UCSD-AML1 (cell line): ENCODE data around the gene KCNK4.

ENCODE experiments used
- DNase-seq: peaks from one replicate; lab custom pipeline; 2025; ENCODE audit not compliant: unreplicated experiment; lab: John Stamatoyannopoulos, UW

Gene KCNK4

GRCh38 chr11:64268025-64268892 is 22.8 kb upstream of the KCNK4 start:
- DNase-seq: peak; percentile 72

- DNase-seq: peak; percentile 79
Measured at GRCh38 chr11:64268893-64269539, 22.1 kb upstream of the KCNK4 start.

DNA sequence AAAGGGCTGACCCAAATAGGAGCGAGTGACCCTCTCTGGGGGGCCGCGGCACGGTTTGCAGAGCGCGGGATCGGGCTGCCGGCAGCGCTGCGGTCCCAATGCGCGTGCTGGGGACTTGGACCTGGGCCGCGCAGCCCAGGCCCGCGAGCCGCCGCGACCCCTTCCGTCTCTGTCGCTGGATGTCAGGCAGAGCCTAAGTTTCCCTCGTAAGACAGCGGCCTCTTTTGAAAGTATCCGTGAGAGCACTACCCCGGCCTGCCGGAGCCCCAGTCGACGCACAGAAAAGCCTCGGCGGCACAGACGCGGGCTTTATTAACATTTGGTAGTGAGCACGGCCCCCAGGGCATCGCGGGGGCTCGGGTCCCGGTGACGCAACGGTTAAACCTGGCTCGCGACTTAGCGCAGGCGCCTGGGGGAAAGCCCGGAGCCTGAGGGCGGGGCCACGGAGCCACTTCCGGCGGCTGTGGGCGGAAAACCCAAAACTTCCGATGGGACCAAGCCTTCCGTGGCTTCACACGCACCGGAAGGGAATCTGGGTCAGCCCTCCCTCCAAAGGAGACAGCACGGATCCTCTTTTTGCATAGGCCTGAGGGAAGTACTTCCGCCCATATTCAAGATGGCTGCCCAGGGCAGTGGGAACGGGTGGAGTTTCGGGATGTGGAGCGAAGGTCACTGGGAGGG is 21.4 kb upstream of the KCNK4 start:
- peak; percentile 99 for DNase-seq

GRCh38 chr11:64275031-64275800 is 15.9 kb upstream of the KCNK4 start:
- DNase-seq: no peak

DNA sequence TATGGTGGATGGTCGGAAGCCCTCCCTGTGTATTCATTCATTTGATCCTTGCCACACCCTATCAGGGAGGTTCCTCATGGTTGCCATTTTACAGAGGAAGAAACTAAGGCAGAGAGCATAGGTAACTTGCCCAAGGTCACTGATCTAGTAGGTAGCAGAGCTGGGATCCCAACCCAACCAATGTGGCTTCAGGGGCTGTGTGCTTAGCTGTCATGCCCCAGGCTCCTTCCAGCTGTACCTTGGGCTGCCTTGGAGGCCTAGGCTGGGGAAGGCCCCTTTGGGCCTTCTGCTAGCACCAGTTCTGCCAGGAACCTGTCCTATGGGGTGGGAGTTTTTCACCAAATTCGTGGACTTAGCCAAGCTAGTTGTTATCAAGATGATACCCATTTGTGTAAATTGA is 15.3 kb upstream of the KCNK4 start:
- DNase-seq: no peak

GRCh38 chr11:64276653-64277431 is 14.3 kb upstream of the KCNK4 start:
- DNase-seq: no peak

GRCh38 chr11:64278576-64279190 is 12.4 kb upstream of the KCNK4 start:
- DNase-seq: no peak

- DNase-seq: no peak
Measured at GRCh38 chr11:64281957-64282770, 8.9 kb upstream of the KCNK4 start.

GRCh38 chr11:64283092-64283491 is 8.0 kb upstream of the KCNK4 start:
- no peak for DNase-seq

- DNase-seq: peak; percentile 93
Measured at GRCh38 chr11:64284048-64284961, 6.8 kb upstream of the KCNK4 start, which contains the start of gene BAD. BAD (minus strand) TSS chr11:64284665; CDS start chr11:64284368, 297 bp downstream.

- DNase-seq: peak; percentile 90
Measured at GRCh38 chr11:64284962-64285884, 5.9 kb upstream of the KCNK4 start, which contains the start of gene GPR137. GPR137 (plus strand) TSS chr11:64285848; CDS start chr11:64286525, 677 bp downstream.

GRCh38 chr11:64285885-64286800 is 5.0 kb upstream of the KCNK4 start:
- DNase-seq: peak; percentile 41

DNA sequence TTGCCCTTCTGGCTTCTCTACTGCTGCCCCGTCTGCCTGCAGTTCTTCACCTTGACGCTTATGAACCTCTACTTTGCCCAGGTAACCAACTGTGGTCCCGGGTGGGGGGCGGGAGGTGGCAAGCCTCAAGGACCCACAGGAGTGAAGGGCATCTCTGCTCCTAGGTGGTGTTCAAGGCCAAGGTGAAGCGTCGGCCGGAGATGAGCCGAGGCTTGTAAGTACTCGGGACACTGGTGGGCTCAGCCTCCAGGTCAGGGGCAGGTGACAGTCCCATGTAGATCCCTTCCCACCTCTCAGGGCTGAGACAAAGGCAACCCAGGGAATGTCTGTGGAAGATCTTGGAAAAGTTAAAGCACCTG is 4.3 kb upstream of the KCNK4 start:
- DNase-seq: no peak

DNA sequence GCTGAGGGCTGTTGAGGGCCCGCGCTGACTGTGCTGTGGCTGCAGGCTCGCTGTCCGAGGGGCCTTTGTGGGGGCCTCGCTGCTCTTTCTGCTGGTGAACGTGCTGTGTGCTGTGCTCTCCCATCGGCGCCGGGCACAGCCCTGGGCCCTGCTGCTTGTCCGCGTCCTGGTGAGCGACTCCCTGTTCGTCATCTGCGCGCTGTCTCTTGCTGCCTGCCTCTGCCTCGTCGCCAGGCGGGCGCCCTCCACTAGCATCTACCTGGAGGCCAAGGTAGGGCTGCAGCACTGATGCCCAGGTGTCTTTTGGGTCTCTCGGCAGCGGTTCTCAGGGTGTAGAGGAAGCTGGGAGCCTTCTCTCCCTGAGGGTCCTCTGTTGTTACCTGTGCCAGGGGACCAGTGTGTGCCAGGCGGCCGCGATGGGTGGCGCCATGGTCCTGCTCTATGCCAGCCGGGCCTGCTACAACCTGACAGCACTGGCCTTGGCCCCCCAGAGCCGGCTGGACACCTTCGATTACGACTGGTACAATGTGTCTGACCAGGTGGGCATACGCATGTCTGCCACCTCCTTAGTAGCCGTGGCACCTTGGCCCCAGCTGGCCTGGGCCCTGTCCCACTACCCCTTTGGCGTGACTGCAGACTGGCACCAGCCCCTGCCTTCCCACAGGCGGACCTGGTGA is 3.3 kb upstream of the KCNK4 start:
- DNase-seq: no peak

- no peak for DNase-seq
Measured at GRCh38 chr11:64288353-64288750, 2.8 kb upstream of the KCNK4 start.
